Activated gamma-delta T cell treated with Interleukin-2 at 50 U/mL for 16 hours (primary cell): ENCODE results near the gene UGT1A4.
"Not testable (repeated sequence)": the region's sequence is repeated elsewhere in the genome, so short reads cannot be mapped to it uniquely, and the experiment has no call there.

Experiments
- DNase-seq: peaks from one replicate; pipeline ENCODE4 v3.0.0-alpha.2; 2020

UGT1A4 gene

DNA sequence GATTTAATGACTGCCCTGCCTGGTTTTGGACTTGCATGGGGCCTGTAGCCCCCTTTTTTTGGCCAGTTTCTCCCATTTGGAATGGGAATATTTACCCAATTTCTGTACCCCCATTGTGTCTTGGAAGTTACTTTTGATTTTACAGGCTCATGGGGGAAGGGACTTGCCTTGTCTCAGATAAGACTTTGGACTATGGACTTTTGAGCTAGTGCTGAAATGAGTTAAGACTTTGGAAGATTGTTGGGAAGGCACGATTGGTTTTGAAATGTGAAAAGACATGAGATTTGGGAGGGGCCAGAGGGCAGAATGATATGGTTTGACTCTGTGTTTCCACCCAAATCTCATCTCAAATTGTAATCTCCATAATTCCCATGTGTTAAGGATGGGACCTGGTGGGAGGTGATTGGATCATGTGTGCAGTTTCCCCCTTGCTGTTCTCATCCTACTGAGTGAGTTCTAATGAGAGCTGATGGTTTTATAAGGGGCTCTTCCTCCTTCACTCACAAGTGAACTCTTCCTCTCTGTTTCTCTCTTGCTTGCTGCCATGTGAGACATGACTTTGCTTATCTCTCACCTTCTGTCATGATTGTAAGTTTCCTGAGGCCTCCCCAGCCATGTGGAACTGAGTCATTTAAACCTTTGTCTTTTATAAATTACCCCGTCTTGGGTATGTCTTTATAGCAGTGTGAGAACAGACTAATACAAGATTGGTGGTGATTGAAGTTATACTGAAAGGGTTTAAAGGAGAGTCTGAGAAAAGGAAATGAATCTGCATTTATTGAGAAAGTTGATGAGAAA, 32.9 kb downstream of the UGT1A4 start:
- not testable (repeated sequence) for DNase-seq

DNA sequence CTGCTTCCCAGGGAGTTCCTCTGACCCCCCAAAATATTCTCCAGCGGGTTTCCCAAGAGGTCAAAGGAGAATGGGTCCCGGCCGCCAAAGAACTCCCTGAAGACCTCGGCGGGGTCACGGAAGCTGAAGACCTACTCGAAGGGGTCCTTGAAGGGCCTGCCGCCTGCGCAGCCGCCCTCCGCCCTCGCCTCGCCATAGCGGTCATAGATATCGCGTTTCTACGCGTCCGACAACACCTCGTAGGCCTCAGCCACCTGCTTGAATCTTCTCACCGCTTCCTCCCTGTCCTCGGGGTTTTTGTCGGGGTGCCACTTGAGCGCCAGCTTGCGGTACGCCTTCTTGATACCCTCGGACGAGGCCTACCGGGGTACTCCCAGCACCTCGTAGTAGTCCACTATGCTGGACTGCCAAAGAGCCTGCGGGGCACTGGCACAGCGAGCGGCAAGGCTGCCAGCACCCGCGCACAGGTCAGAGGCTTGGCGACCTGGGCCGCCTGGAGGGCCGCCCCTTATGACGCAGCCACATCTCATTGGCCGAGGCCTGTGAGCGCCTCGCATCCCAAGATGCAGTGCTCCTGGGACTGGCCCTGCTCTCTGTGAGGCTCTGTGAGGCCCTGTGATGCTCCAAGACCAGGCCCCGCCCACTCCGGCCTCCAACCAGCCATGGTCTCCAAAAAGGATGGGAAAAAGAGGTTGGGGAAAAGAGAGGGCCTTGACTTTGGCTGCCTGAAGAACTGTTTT, 36.5 kb downstream of the UGT1A4 start:
- DNase-seq, result no peak

DNA sequence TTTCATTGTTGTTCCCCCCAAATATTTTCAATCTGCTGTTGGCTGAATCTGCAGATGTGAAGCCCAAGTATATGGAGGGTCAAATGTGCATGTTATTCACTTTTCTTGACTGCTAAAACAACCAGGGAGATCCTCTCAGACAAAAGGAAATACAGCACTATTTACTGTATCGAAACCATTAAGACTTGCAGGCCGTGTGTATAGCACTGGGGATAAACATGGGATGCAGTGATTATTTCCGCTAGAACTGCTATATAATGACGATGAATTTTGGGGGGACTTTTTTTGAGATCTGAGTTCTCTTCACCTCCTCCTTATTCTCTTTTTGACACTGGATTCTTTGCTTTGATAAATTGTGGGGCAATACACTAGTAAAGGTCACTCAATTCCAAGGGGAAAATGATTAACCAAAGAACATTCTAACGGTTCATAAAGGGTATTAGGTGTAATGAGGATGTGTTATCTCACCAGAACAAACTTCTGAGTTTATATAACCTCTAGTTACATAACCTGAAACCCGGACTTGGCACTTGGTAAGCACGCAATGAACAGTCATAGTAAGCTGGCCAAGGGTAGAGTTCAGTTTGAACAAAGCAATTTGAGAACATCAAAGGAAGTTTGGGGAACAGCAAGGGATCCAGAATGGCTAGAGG, 38.0 kb downstream of the UGT1A4 start:
- DNase-seq, result no peak

DNA sequence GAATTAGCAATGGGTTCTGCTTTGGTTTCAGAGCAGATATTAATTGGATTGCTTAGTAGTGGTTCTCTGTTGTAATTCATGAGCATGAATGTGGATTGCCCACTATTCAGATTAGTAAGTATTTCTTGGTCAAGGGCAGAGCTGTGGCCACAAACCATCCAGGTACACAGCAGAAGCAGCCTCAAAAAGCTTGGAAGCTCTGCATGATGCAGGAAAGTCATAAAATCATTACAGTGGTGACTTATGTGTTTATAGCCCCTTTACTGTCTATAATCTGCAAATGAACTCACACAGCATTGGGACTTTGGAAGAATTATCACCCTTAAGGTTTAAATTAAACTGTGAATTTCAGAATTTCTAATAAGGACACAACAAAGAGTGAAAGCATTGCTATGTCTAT, 39.6 kb downstream of the UGT1A4 start:
- no peak for DNase-seq

DNA sequence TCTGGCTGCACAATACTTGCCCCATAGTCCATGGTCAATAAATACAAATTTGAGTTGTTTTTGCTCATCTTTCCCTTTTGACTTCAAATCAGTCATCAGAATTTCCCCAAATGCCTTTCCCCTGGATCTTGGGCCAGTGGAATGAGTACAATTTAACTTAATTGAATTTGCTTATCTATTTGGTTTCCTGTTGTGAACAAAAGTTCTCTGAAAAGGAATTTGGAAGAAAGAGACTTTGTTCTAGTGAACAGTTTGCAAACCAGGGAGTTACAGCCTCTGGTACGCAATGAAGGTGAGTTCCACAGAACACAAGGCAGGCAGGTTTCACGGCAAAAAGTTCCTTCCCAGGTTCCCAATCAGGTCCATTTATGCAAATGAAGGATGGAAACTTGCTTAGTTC, 40.3 kb downstream of the UGT1A4 start:
- DNase-seq, result no peak

- DNase-seq, result no peak
These were observed 41.5 kb downstream of the UGT1A4 start, which contains the start of gene UGT1A1 for GRCh38 chr2:233760043-233760442. UGT1A1 (plus strand) TSS chr2:233760270; CDS start chr2:233760288, 18 bp downstream.

- DNase-seq, result no peak
These were observed 42.7 kb downstream of the UGT1A4 start for GRCh38 chr2:233761040-233761769.

DNA sequence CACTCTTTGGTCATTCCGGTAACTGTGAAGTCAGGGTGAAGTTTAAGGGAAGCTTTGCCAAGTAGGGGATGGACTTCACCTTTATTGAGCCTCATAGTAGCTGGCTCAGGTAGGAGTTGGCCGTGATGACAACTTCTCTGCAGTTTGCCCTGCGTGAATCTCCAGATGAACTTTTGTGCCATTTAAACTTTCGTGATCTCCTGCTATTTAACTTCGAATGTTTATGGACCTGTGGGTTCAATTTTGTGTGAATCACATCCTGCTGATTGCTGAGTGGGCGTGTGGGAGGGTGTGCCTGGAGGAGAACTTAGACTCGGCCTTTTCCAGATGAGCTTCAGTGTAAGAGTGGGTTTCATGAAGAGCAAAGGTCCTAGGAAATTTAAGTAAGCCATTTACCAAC, 45.7 kb downstream of the UGT1A4 start:
- no peak for DNase-seq

- no peak for DNase-seq
These were observed 46.2 kb downstream of the UGT1A4 start for GRCh38 chr2:233764761-233765160.

DNA sequence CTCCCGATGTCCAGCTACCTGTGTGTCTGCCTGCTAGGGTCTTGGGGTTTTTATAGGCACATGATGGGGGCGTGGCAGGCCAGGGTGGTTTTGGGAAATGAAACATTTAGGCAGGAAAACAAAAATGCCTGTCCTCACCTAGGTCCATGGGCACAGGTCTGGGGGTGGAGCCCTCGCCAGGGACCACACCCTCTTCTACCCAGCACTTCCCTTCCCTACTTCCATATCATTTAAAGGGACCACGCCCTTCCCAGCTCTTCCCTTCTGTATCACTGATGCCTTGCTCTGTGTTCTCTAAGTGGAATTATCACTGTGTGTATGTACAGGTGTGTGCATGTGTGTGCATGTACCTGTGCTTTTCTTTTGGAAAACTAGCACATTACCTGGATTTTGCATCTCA, 47.9 kb downstream of the UGT1A4 start:
- DNase-seq, result no peak

DNA sequence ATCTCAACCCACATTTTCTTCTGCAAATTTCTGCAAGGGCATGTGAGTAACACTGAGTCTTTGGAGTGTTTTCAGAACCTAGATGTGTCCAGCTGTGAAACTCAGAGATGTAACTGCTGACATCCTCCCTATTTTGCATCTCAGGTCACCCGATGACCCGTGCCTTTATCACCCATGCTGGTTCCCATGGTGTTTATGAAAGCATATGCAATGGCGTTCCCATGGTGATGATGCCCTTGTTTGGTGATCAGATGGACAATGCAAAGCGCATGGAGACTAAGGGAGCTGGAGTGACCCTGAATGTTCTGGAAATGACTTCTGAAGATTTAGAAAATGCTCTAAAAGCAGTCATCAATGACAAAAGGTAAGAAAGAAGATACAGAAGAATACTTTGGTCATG, 49.5 kb downstream of the UGT1A4 start:
- DNase-seq, result no peak

DNA sequence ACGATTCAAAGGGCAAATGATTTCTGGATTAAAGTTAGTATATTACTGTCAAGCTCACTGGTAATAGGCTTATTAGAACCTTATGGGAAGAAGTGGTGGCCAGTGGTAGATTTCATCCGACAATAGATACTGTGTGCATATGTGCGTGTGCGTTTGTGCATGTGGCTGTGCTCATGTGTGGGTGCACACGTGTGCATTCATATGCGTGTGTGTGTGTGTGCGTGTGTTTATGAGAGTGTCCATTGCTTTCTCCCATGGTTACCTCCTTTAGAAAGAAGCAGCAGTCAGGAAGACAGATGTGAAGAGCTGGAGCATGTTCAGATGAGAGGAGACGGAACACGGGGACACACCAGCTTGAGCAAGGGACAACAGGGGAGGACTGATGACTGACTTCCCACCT, 50.7 kb downstream of the UGT1A4 start:
- DNase-seq, result no peak

GRCh38 chr2:233772153-233772552, 53.6 kb downstream of the UGT1A4 start:
- no peak for DNase-seq

- DNase-seq, result no peak
These were observed 54.0 kb downstream of the UGT1A4 start for GRCh38 chr2:233772583-233772982.

GRCh38 chr2:233773854-233774253, 55.3 kb downstream of the UGT1A4 start:
- no peak for DNase-seq

GRCh38 chr2:233775414-233775813, 56.9 kb downstream of the UGT1A4 start:
- no peak for DNase-seq

- DNase-seq, result no peak
These were observed 59.5 kb downstream of the UGT1A4 start, which contains the start of gene MROH2A for GRCh38 chr2:233778030-233778429. MROH2A (plus strand) TSS chr2:233778330; CDS start chr2:233779359, 1,029 bp downstream.

GRCh38 chr2:233779722-233780121, 61.2 kb downstream of the UGT1A4 start:
- DNase-seq, result no peak

DNA sequence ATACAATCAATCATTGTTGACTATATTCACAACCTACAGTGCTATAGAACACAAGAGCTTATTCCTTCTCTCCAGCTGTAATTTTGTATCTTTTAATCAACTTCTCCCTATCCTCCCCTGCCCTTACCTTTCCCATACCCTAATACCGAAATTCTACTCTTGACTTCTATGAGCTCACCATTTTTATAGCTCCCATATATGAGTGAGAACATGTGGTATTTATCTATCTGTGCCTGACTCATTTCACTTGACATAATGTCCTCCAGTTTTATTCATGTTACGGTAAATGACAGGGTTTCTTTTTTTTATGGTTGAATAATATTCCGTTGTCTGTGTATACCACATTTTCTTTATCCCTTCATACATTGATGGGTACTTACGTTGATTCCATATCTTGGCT, 62.2 kb downstream of the UGT1A4 start:
- DNase-seq, result no peak

- DNase-seq, result no peak
These were observed 71.0 kb downstream of the UGT1A4 start for GRCh38 chr2:233789554-233789953.

- DNase-seq, result no peak
These were observed 72.8 kb downstream of the UGT1A4 start for GRCh38 chr2:233791151-233791882.

DNA sequence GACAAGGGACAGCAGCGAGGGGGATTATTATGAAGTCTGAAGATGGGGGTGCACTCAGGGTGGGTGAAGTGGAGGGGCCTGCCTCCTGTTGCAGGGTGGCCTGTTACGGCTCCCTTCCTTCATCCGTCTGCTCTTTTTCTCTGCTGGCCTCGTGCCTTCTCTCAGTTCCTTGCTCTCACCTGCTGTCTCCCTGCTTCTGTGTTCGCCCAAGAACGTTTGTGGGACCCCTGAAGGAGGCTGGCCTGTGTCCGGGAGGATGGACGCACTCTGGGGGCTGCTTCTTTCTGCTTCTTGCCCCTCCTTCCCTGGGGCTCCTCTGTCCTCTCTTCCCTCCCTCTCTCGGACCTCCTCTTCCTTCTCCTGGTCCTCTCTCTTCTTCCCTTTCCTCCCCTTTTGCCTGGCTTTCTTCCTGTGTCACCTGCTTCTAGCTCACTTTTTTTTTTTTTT, 73.4 kb downstream of the UGT1A4 start:
- DNase-seq, result no peak
